HTR-8/SVneo (cell line): ENCODE data around the gene IL34.

Experiments
- DNase-seq: peaks from one replicate; pipeline ENCODE4 v3.0.0; 2011; ENCODE audit warnings: low spot score, mixed read lengths; ENCODE audit not compliant: insufficient read length
- FAIRE-seq: peaks from 2 replicates; lab custom pipeline; 2011; peaks lifted over from hg19 to GRCh38; lab: Jason Lieb, UNC

Gene IL34

GRCh38 chr16:70674221-70675014 is 28.1 kb downstream of the IL34 start:
- FAIRE-seq: no peak
- DNase-seq: no peak

- FAIRE-seq: no peak
Observed at GRCh38 chr16:70675851-70676513, 29.6 kb downstream of the IL34 start.

GRCh38 chr16:70676675-70677498 is 30.5 kb downstream of the IL34 start:
- no peak for DNase-seq
- no peak for FAIRE-seq

More at GRCh38 chr16:70675851-70676513, 29.6 kb downstream of the IL34 start:
- DNase-seq: no peak

- no peak for FAIRE-seq
- no peak for DNase-seq
Observed at GRCh38 chr16:70677499-70678120, 31.3 kb downstream of the IL34 start.

- no peak for FAIRE-seq
- DNase-seq: no peak
Observed at GRCh38 chr16:70678121-70678897, 31.9 kb downstream of the IL34 start.

GRCh38 chr16:70678898-70679670 is 32.7 kb downstream of the IL34 start:
- FAIRE-seq: no peak
- DNase-seq: no peak

- DNase-seq (no peak), FAIRE-seq (no peak)
Observed at GRCh38 chr16:70679671-70680494, 33.5 kb downstream of the IL34 start.

GRCh38 chr16:70680495-70681381 is 34.4 kb downstream of the IL34 start:
- no peak for FAIRE-seq

GRCh38 chr16:70681382-70682238 is 35.3 kb downstream of the IL34 start:
- DNase-seq: no peak
- FAIRE-seq: no peak

More at GRCh38 chr16:70680495-70681381, 34.4 kb downstream of the IL34 start:
- no peak for DNase-seq

GRCh38 chr16:70682239-70683145 is 36.1 kb downstream of the IL34 start:
- DNase-seq (no peak), FAIRE-seq (no peak)

GRCh38 chr16:70683146-70683944 is 37.0 kb downstream of the IL34 start:
- FAIRE-seq (no peak), DNase-seq (no peak)

GRCh38 chr16:70684146-70685060 is 38.0 kb downstream of the IL34 start:
- FAIRE-seq: no peak
- DNase-seq: no peak
